Neural cell (in vitro differentiated cells): ENCODE measurements around the gene SLC6A11. TPM values are rescaled to one million over a fixed set of nuclear protein-coding genes. Genes with fewer than 3 reads are reported as not detected.

ENCODE experiments used
- H2AFZ ChIP-seq: fragments of 200-600, 300-800 bp; sonication (generic), shearing (Covaris generic); 2 replicates; pipeline ENCODE4 v1.6.0; 2014; ENCODE audit warnings: low read depth, mild to moderate bottlenecking, antibody characterized with exemption, low read length, moderate library complexity
- H3F3A ChIP-seq: fragments of 200-600 bp; shearing (Covaris generic); 2 replicates; pipeline ENCODE4 v1.6.1; 2016; ENCODE audit warnings: mild to moderate bottlenecking, moderate library complexity, mixed read lengths, antibody characterized with exemption, low read length; ENCODE audit not compliant: insufficient read depth, poor library complexity, severe bottlenecking
- H3K27ac ChIP-seq: fragments of 200-600, 300-800 bp; sonication (generic), shearing (Covaris generic); 2 replicates; pipeline ENCODE4 v1.5.1; 2014; ENCODE audit warnings: mild to moderate bottlenecking, low read length, moderate library complexity
- H3K27me3 ChIP-seq: fragments of 300-800, 200-600 bp; sonication (generic), shearing (Covaris generic); 2 replicates; pipeline ENCODE4 v1.6.0; 2014; ENCODE audit warnings: mild to moderate bottlenecking, low read depth, low read length, moderate library complexity; ENCODE audit not compliant: insufficient read depth
- H3K36me3 ChIP-seq: fragments of 300-800, 200-600 bp; sonication (generic), shearing (Covaris generic); 2 replicates; pipeline ENCODE4 v1.5.1; 2014; ENCODE audit warnings: mild to moderate bottlenecking, antibody characterized with exemption, low read length, moderate library complexity; ENCODE audit not compliant: insufficient read depth
- H3K4me2 ChIP-seq: fragments of 300-800, 200-600 bp; sonication (generic), shearing (Covaris generic); 2 replicates; pipeline ENCODE4 v1.6.0; 2014; ENCODE audit warnings: mild to moderate bottlenecking, low read length
- H3K4me3 ChIP-seq: fragments of 300-800, 200-600 bp; sonication (generic), shearing (Covaris generic); 2 replicates; pipeline ENCODE4 v1.5.1; 2014; ENCODE audit warnings: mild to moderate bottlenecking, low read length, moderate library complexity
- H3K79me2 ChIP-seq: fragments of 200-600 bp; shearing (Covaris generic); replicated peaks from 2 replicates; pipeline ENCODE4 v1.6.0; 2014; ENCODE audit warnings: mild to moderate bottlenecking, low read length, moderate library complexity; ENCODE audit not compliant: insufficient read depth
- H3K9ac ChIP-seq: fragments of 300-800, 200-600 bp; sonication (generic), shearing (Covaris generic); 2 replicates; pipeline ENCODE4 v1.6.1; 2016; ENCODE audit warnings: mild to moderate bottlenecking, low read length, mixed read lengths
- H3K9me2 ChIP-seq: fragments of 200-600 bp; shearing (Covaris generic); 2 replicates; pipeline ENCODE4 v1.6.1; 2016; ENCODE audit warnings: mild to moderate bottlenecking, low read length, mixed read lengths; ENCODE audit not compliant: insufficient read depth
- H3K9me3 ChIP-seq: fragments of 200-600, 300-800 bp; sonication (generic), shearing (Covaris generic); 2 replicates; pipeline ENCODE4 v1.6.1; 2016; ENCODE audit warnings: mild to moderate bottlenecking, mixed run types, low read length, moderate library complexity, mixed read lengths
- H4K20me1 ChIP-seq: fragments of 200-600 bp; shearing (Covaris generic); 2 replicates; pipeline ENCODE4 v1.6.1; 2016; ENCODE audit warnings: mild to moderate bottlenecking, mixed run types; ENCODE audit not compliant: insufficient read depth
- EP300 ChIP-seq: fragments of 450-650 bp; conservative IDR thresholded peaks from 2 replicates; pipeline ENCODE4 v1.6.1; 2014; ENCODE audit warnings: antibody characterized with exemption, mild to moderate bottlenecking, moderate library complexity; ENCODE audit not compliant: poor library complexity, severe bottlenecking
- EZH2 ChIP-seq: fragments of 200-600, 300-800 bp; shearing (Covaris generic), sonication (generic); IDR thresholded peaks from 2 replicates; pipeline ENCODE4 v1.6.1; 2014; ENCODE audit warnings: antibody characterized with exemption, low read length, borderline replicate concordance, mild to moderate bottlenecking; ENCODE audit not compliant: insufficient read depth, poor library complexity, severe bottlenecking
- MXI1 ChIP-seq: fragments of 450-650 bp; conservative IDR thresholded peaks from 2 replicates; pipeline ENCODE4 v1.6.1; 2014; ENCODE audit warnings: antibody characterized with exemption, mild to moderate bottlenecking; ENCODE audit not compliant: poor library complexity, severe bottlenecking
- POLR2AphosphoS5 ChIP-seq: IDR thresholded peaks from 2 replicates; pipeline ENCODE4 v1.6.1; 2012
- RAD21 ChIP-seq: fragments of 450-650 bp; conservative IDR thresholded peaks from 2 replicates; pipeline ENCODE4 v1.6.1; 2014; ENCODE audit warnings: antibody characterized with exemption, mild to moderate bottlenecking, moderate library complexity
- SMC3 ChIP-seq: fragments of 450-650 bp; conservative IDR thresholded peaks from 2 replicates; pipeline ENCODE4 v1.6.1; 2014; ENCODE audit warnings: antibody characterized with exemption, mild to moderate bottlenecking, moderate library complexity; ENCODE audit not compliant: poor library complexity
- TAF1 ChIP-seq: IDR thresholded peaks from 2 replicates; pipeline ENCODE4 v1.6.1; 2012; ENCODE audit warnings: low read depth
- polyA plus RNA-seq: library from polyadenylated mRNA; depleted of rRNA; stranded (reverse); fragments of >200 nt; gene quantifications from 2 replicates; pipeline ENCODE4 v1.2.3, GENCODE V29; 2014
- TF ChIP-seq, protein P1 (sequence below): IDR thresholded peaks from 2 replicates; pipeline ENCODE4 v1.6.1; 2012; ENCODE audit warnings: borderline replicate concordance
- TF ChIP-seq, protein P2 (sequence below): fragments of 450-650 bp; IDR thresholded peaks from 2 replicates; pipeline ENCODE4 v1.5.1; 2014; ENCODE audit warnings: antibody characterized with exemption, mild to moderate bottlenecking, moderate library complexity; ENCODE audit not compliant: poor library complexity, severe bottlenecking

SLC6A11 gene
- polyA plus RNA-seq, 1 donor from 2014 or later = 4.2 TPM

DNA sequence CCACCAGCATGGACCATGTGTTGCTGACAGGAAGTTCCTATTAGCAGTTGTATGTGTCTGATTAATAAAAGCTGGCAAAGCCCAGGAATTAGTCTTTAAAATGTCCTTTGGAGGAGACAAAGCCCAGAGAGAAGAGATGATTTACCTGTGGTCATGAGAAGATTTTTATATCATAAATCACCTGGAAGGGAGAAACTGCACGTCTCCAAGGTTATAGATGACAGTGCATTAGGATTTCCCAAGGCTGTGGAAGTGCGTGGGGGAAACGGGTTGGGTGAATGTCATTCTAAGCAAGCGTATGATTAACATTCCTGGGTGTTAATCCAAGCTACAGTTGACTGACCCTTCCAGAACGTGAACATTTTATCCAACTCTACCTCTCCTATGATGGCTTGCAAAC lies 76.6 kb downstream of the SLC6A11 start:
- no peak overlapping the region for H3K4me3 ChIP-seq
- no peaks in the 10 kb centered on the region for H3K27me3 ChIP-seq
- H3K9me2 ChIP-seq = no peaks in the 10 kb centered on the region
- no peak overlapping the region for H3K27ac ChIP-seq
- no peaks in the 10 kb centered on the region for H3K79me2 ChIP-seq
- no peaks in the 10 kb centered on the region for H4K20me1 ChIP-seq
- no peak overlapping the region for H3K4me2 ChIP-seq
- no peaks in the 10 kb centered on the region for H3F3A ChIP-seq
- H3K9ac ChIP-seq = no peak overlapping the region
- peaks cover 8% of the 10 kb centered on the region for H3K9me3 ChIP-seq
- no peak overlapping the region for H2AFZ ChIP-seq
- H3K36me3 ChIP-seq = no peaks in the 10 kb centered on the region
- TF ChIP-seq TAF1 (no peak), MXI1 (no peak), EZH2 (no peak), SMC3 (no peak), POLR2AphosphoS5 (no peak), RAD21 (no peak), EP300 (no peak)
- TF ChIP-seq, protein P1, sequence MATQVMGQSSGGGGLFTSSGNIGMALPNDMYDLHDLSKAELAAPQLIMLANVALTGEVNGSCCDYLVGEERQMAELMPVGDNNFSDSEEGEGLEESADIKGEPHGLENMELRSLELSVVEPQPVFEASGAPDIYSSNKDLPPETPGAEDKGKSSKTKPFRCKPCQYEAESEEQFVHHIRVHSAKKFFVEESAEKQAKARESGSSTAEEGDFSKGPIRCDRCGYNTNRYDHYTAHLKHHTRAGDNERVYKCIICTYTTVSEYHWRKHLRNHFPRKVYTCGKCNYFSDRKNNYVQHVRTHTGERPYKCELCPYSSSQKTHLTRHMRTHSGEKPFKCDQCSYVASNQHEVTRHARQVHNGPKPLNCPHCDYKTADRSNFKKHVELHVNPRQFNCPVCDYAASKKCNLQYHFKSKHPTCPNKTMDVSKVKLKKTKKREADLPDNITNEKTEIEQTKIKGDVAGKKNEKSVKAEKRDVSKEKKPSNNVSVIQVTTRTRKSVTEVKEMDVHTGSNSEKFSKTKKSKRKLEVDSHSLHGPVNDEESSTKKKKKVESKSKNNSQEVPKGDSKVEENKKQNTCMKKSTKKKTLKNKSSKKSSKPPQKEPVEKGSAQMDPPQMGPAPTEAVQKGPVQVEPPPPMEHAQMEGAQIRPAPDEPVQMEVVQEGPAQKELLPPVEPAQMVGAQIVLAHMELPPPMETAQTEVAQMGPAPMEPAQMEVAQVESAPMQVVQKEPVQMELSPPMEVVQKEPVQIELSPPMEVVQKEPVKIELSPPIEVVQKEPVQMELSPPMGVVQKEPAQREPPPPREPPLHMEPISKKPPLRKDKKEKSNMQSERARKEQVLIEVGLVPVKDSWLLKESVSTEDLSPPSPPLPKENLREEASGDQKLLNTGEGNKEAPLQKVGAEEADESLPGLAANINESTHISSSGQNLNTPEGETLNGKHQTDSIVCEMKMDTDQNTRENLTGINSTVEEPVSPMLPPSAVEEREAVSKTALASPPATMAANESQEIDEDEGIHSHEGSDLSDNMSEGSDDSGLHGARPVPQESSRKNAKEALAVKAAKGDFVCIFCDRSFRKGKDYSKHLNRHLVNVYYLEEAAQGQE = no peak
- TF ChIP-seq, protein P2, sequence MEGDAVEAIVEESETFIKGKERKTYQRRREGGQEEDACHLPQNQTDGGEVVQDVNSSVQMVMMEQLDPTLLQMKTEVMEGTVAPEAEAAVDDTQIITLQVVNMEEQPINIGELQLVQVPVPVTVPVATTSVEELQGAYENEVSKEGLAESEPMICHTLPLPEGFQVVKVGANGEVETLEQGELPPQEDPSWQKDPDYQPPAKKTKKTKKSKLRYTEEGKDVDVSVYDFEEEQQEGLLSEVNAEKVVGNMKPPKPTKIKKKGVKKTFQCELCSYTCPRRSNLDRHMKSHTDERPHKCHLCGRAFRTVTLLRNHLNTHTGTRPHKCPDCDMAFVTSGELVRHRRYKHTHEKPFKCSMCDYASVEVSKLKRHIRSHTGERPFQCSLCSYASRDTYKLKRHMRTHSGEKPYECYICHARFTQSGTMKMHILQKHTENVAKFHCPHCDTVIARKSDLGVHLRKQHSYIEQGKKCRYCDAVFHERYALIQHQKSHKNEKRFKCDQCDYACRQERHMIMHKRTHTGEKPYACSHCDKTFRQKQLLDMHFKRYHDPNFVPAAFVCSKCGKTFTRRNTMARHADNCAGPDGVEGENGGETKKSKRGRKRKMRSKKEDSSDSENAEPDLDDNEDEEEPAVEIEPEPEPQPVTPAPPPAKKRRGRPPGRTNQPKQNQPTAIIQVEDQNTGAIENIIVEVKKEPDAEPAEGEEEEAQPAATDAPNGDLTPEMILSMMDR = no peak

DNA sequence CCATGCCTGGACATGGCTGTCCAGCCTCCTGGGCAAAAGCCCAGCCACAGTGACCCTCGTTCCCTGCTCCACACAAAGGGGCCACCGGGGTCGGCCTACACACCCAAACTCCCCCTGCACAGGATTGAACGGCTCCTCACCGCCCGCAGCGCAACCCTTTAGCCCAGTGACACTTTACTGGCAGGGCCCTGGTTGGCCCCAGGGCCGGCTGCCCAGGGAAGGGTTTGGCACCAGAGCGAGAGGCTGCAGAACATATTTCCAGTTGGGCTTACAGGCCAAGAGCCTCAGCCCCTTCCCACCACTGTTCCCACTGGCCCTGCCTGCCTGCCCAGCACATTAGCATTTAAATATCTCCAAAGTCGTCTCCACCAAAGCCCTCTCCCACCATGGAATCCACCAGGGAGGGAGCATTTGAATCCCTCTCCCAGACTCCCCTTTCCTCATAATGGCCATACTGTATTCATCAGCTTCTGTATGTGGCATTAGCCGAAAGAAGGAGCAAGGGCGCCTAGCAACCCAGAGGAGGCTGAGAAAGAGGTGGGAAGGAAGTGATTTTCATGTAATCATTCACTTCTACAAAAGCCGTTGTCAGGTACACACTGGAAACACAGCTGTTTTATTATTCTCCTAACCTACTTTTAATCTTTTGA lies 85.4 kb downstream of the SLC6A11 start:
- Histone ChIP-seq H3K79me2 (no peaks in the 10 kb centered on the region), H3K4me2 (no peak overlapping the region), H3K27me3 (no peaks in the 10 kb centered on the region), H3K9me3 (no peaks in the 10 kb centered on the region), H4K20me1 (no peaks in the 10 kb centered on the region), H3F3A (no peaks in the 10 kb centered on the region), H3K27ac (peak overlapping the region; percentile 30), H3K36me3 (no peaks in the 10 kb centered on the region), H3K9ac (no peak overlapping the region), H3K9me2 (no peaks in the 10 kb centered on the region), H2AFZ (no peak overlapping the region), H3K4me3 (no peak overlapping the region)
- TF ChIP-seq EZH2 (no peak), SMC3 (no peak), RAD21 (no peak), MXI1 (no peak), TAF1 (no peak)
